ENCODE results near the gene HBD.

GRCh38 chr11:5233307-5233706, 976 bp downstream of the HBD start:
- TF ChIP-seq POLR2AphosphoS5 (IDR thresholded peaks at IDR 0.05) (no peak), POLR2A (IDR thresholded peaks at IDR 0.05) (no peak)
